Measurements from ENCODE around the gene SLC29A1.

DNA sequence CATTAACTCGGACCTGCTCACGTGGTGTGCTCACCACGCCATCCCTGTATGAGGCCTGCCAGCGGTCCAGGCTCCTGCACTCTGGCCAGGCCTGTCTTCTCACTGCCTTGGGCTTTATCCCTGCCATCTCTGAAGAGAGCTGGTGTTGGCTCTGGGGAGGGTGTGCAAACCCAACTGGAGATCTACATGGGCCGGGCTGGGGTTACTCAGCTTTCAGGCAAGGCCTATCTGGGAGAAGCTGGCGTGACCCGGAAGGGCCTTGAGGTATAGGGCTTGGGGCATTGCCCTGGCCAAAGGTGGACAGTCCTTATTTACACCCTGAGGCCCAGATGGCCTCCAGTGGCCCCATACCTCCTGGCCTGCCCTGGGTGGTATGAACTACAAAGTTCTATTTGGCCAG, 5.0 kb downstream of the SLC29A1 start:
- TF ChIP-seq EZH2 (IDR thresholded peaks at IDR 0.05; ENCODE audit: borderline replicate concordance, low read depth, low read length, severe bottlenecking) = no peak
- TF ChIP-seq, protein P1, sequence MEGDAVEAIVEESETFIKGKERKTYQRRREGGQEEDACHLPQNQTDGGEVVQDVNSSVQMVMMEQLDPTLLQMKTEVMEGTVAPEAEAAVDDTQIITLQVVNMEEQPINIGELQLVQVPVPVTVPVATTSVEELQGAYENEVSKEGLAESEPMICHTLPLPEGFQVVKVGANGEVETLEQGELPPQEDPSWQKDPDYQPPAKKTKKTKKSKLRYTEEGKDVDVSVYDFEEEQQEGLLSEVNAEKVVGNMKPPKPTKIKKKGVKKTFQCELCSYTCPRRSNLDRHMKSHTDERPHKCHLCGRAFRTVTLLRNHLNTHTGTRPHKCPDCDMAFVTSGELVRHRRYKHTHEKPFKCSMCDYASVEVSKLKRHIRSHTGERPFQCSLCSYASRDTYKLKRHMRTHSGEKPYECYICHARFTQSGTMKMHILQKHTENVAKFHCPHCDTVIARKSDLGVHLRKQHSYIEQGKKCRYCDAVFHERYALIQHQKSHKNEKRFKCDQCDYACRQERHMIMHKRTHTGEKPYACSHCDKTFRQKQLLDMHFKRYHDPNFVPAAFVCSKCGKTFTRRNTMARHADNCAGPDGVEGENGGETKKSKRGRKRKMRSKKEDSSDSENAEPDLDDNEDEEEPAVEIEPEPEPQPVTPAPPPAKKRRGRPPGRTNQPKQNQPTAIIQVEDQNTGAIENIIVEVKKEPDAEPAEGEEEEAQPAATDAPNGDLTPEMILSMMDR (IDR thresholded peaks at IDR 0.05; ENCODE audit: borderline replicate concordance, extremely low read depth, low read length, poor library complexity, severe bottlenecking) = no peak

All from DND-41 (cell line).